ENCODE data around the gene GRID1. TPM values are rescaled to one million over a fixed set of nuclear protein-coding genes. Genes with fewer than 3 reads are reported as not detected.

Gene GRID1
- total and polyA plus RNA-seq, 10 of the 15 experiments (the other 5 are each of a cell fraction or from before 2014, with no cell fraction given) = 0.04 to 0.62 (median 0.08) TPM; not detected in 5

- H3K4me2 ChIP-seq (ENCODE audit: control insufficient read depth, insufficient read depth) = no peak overlapping the region
- RAD21 ChIA-PET (ENCODE audit: unreplicated experiment) = no interaction called here
- H3K9me3 ChIP-seq (replicated peaks; ENCODE audit: control insufficient read depth, insufficient read depth, low read length) = no peaks in the 10 kb centered on the region
- TF ChIP-seq FOS (IDR thresholded peaks at IDR 0.05; ENCODE audit: borderline replicate concordance, extremely low read depth, insufficient read length) = no peak
- no peak for TF ChIP-seq PAX8 (IDR thresholded peaks at IDR 0.05)
- TF ChIP-seq TARDBP (IDR thresholded peaks at IDR 0.05; ENCODE audit: borderline replicate concordance) = no peak
- TF ChIP-seq ETV6 (conservative IDR thresholded peaks at IDR 0.05 in 1 of 2, IDR thresholded peaks at IDR 0.05 in 1 of 2; ENCODE audit: borderline replicate concordance in 1 of 2, low read depth in 1 of 2) = no peak
- no peak for TF ChIP-seq ZBED1 (IDR thresholded peaks at IDR 0.05; ENCODE audit: borderline replicate concordance)
- TF ChIP-seq BACH1 (IDR thresholded peaks at IDR 0.05; ENCODE audit: borderline replicate concordance) = no peak
- no peak for TF ChIP-seq E2F8 (IDR thresholded peaks at IDR 0.05; ENCODE audit: low read depth, partially characterized antibody)
- no peak for TF ChIP-seq IRF3 (IDR thresholded peaks at IDR 0.05)
- TF ChIP-seq MLLT1 (IDR thresholded peaks at IDR 0.05) = no peak
- DNase-seq (ENCODE audit: low read depth, low spot score) (no peak), ATAC-seq (no peak), FAIRE-seq (no peak)
- intact Hi-C loops (cut with micrococcal nuclease; ENCODE audit: unreplicated experiment) (no loop called here), in situ Hi-C loops (cut with MboI) (no loop called here)
- no peak overlapping the region for H3K9ac ChIP-seq (ENCODE audit: control insufficient read depth, insufficient read depth, low read length)
- WGBS (ENCODE audit: insufficient coverage, insufficient replicate concordance, low lambda C conversion rate, missing lambda C conversion rate) = 69% methylated on average over 8 of the region's 8 CpGs
- H3K79me2 ChIP-seq (ENCODE audit: control insufficient read depth, insufficient read depth, low read length) = no peaks in the 10 kb centered on the region
- no peaks in the 10 kb centered on the region for H3K4me1 ChIP-seq (ENCODE audit: control insufficient read depth, insufficient read depth, low read length)
- no peaks in the 10 kb centered on the region for H4K20me1 ChIP-seq (ENCODE audit: control insufficient read depth, insufficient read depth)
- BruUV-seq (replicated peaks) = no TSS peak
- CTCF ChIA-PET = no interaction called here
- H3K27ac ChIP-seq (ENCODE audit: control insufficient read depth, insufficient read depth) = no peak overlapping the region
- POLR2A ChIA-PET = no interaction called here
- no peak overlapping the region for H3K4me3 ChIP-seq
- peaks cover 0 to 5% of the 10 kb centered on the region in 2 experiments; a peak in 2 of 4 replicates for H3K27me3 ChIP-seq (replicated peaks in 1 of 2; ENCODE audit: control insufficient read depth in 2 of 2, insufficient read depth in 2 of 2, low read length in 1 of 2)
- SMC1A ChIA-PET (ENCODE audit: uncharacterized antibody, unreplicated experiment) = no interaction called here
- H3K36me3 ChIP-seq (ENCODE audit: control insufficient read depth in 2 of 2, insufficient read depth in 2 of 2, low read length in 1 of 2) = no peaks in the 10 kb centered on the region
- no peak overlapping the region for H2AFZ ChIP-seq (ENCODE audit: control insufficient read depth, low read depth, low read length)
Measured at GRCh38 chr10:86066696-86067095, 299.9 kb downstream of the GRID1 start.
